D721Med (cell line): ENCODE measurements around the gene PCDHA7.
"Not testable (repeated sequence)": the region's sequence is repeated elsewhere in the genome, so short reads cannot be mapped to it uniquely, and the experiment has no call there.

Source experiments
- DNase-seq: peaks from one replicate; pipeline ENCODE4 v3.0.0; 2011; ENCODE audit warnings: low spot score; ENCODE audit not compliant: insufficient read length
- FAIRE-seq: peaks from 2 replicates; lab custom pipeline; 2011; peaks lifted over from hg19 to GRCh38; lab: Jason Lieb, UNC
- CTCF ChIP-seq: IDR thresholded peaks from 2 replicates; pipeline ENCODE4 v1.5.1; 2012; ENCODE audit warnings: mild to moderate bottlenecking, control low read depth; ENCODE audit not compliant: insufficient read depth; ENCODE audit errors: missing control alignments

The PCDHA7 gene

GRCh38 chr5:140833993-140834392, at the start of gene PCDHA7:
Gene PCDHA7 (plus strand): TSS chr5:140834269. CDS start chr5:140834384, 115 bp downstream.
- no peak for FAIRE-seq
- DNase-seq = no peak
- TF ChIP-seq CTCF = no peak

GRCh38 chr5:140785905-140786686, 48.0 kb upstream of the PCDHA7 start, which contains the start of gene PCDHA1:
Gene PCDHA1 (plus strand): TSS chr5:140786140.
- no peak for FAIRE-seq
- peak; percentile 8 for TF ChIP-seq CTCF
- no peak for DNase-seq

GRCh38 chr5:140787422-140787821, 46.6 kb upstream of the PCDHA7 start:
- DNase-seq, FAIRE-seq: not testable (repeated sequence)

GRCh38 chr5:140787849-140788504, 46.1 kb upstream of the PCDHA7 start:
- not testable (repeated sequence) for DNase-seq, FAIRE-seq

- no peak for FAIRE-seq
- no peak for TF ChIP-seq CTCF
- DNase-seq = no peak
Measured at GRCh38 chr5:140791089-140791488, 43.0 kb upstream of the PCDHA7 start.

- FAIRE-seq (no peak), DNase-seq (no peak)
- no peak for TF ChIP-seq CTCF
Measured at GRCh38 chr5:140794595-140795258, 39.3 kb upstream of the PCDHA7 start, which contains the start of gene PCDHA2. Gene PCDHA2 (plus strand): TSS chr5:140794852.

GRCh38 chr5:140795259-140795641, 38.8 kb upstream of the PCDHA7 start:
- no peak for FAIRE-seq

GRCh38 chr5:140796072-140796717, 37.9 kb upstream of the PCDHA7 start:
- DNase-seq, FAIRE-seq: not testable (repeated sequence)

More at GRCh38 chr5:140795259-140795641, 38.8 kb upstream of the PCDHA7 start:
- peak; percentile 2 for TF ChIP-seq CTCF
- no peak for DNase-seq
